PFSK-1 (cell line): ENCODE measurements around the gene LMO7.

Source experiments
- FOXP2 ChIP-seq: optimal IDR thresholded peaks from 2 replicates; pipeline ENCODE3; 2011; ENCODE audit warnings: borderline replicate concordance, control low read depth, inconsistent platforms; ENCODE audit not compliant: insufficient read depth; ENCODE audit errors: extremely low read length, extremely low read depth
- POLR2AphosphoS5 ChIP-seq: IDR thresholded peaks from 2 replicates; pipeline ENCODE4 v1.6.1; 2012; ENCODE audit warnings: low read depth, mild to moderate bottlenecking, control low read depth, low read length, moderate library complexity
- REST ChIP-seq, 2 experiments: IDR thresholded peaks; 2 replicates each; pipeline versions ENCODE4 v1.6.1 to v1.8.0; 2011 to 2012; ENCODE audit warnings: low read depth in 2 of 2, low read length in 2 of 2, control low read depth in 1 of 2, inconsistent platforms in 1 of 2, mild to moderate bottlenecking in 1 of 2, moderate library complexity in 1 of 2; ENCODE audit not compliant: insufficient read depth in 1 of 2
- SIN3A ChIP-seq: IDR thresholded peaks from 2 replicates; pipeline ENCODE4 v1.6.1; 2012; ENCODE audit warnings: mild to moderate bottlenecking, low read length, moderate library complexity, borderline replicate concordance; ENCODE audit not compliant: insufficient read depth
- TAF1 ChIP-seq: IDR thresholded peaks from 2 replicates; pipeline ENCODE4 v1.6.1; 2012; ENCODE audit warnings: low read length, control low read depth, borderline replicate concordance; ENCODE audit not compliant: insufficient read depth

Gene LMO7

GRCh38 chr13:75652726-75653125 lies 16.6 kb downstream of the LMO7 start:
- TF ChIP-seq SIN3A (no peak), POLR2AphosphoS5 (no peak), FOXP2 (no peak), REST (IDR thresholded peaks at IDR 0.05; ENCODE audit: insufficient read depth in 1 of 2, low read depth in 2 of 2, low read length in 2 of 2) (no peak), TAF1 (no peak)

- no peak for TF ChIP-seq REST (IDR thresholded peaks at IDR 0.05; ENCODE audit: insufficient read depth in 1 of 2, low read depth in 2 of 2, low read length in 2 of 2)
- TF ChIP-seq SIN3A: no peak
- TF ChIP-seq POLR2AphosphoS5: no peak
- no peak for TF ChIP-seq FOXP2
- no peak for TF ChIP-seq TAF1
Observed at GRCh38 chr13:75656425-75656989, 20.4 kb downstream of the LMO7 start.

- no peak for TF ChIP-seq FOXP2
Observed at GRCh38 chr13:75657111-75657510, 21.0 kb downstream of the LMO7 start.

GRCh38 chr13:75660694-75661093 lies 24.6 kb downstream of the LMO7 start:
- TF ChIP-seq POLR2AphosphoS5: no peak
- no peak for TF ChIP-seq REST (IDR thresholded peaks at IDR 0.05; ENCODE audit: insufficient read depth in 1 of 2, low read depth in 2 of 2, low read length in 2 of 2)
- no peak for TF ChIP-seq SIN3A
- no peak for TF ChIP-seq FOXP2
- TF ChIP-seq TAF1: no peak

GRCh38 chr13:75661443-75661842 lies 25.3 kb downstream of the LMO7 start:
- TF ChIP-seq POLR2AphosphoS5: no peak
- TF ChIP-seq TAF1: no peak
- no peak for TF ChIP-seq FOXP2
- TF ChIP-seq SIN3A: no peak
- no peak for TF ChIP-seq REST (IDR thresholded peaks at IDR 0.05; ENCODE audit: insufficient read depth in 1 of 2, low read depth in 2 of 2, low read length in 2 of 2)
